ENCODE results near the gene CLDN20. TPM values are rescaled to one million over a fixed set of nuclear protein-coding genes. Genes with fewer than 3 reads are reported as not detected.
A peak's percentile ranks its signal among the peaks of the same experiment; 100 is the strongest.

The CLDN20 gene
- total RNA-seq, 1 donor from 2014 or later: not detected

DNA sequence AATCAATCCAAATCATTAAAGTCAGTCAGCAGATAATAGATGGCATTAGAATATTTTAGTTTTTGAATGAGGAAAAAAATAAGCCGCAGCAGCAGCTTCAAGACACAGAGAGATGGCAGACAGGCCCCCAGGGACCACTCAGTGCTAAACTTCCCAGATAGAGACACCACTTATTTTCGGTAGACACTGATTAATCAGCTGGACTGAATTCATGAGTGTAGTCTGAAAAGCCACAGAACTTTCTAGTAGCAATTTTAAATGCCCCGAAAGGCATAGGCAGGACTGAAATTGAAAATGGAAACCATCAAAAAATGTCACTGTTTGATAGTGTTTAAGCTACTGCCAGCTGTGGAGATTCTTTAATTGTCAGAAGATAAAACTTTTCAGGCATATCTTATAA lies 3.1 kb upstream of the CLDN20 start:
- Histone ChIP-seq H3K4me3 (no peak overlapping the region), H3K9me3 (no peaks in the 10 kb centered on the region), H3K36me3 (peaks cover 0 to 32% of the 10 kb centered on the region in 2 donors), H3K27ac (no peak overlapping the region), H3K4me1 (peaks cover 12% of the 10 kb centered on the region), H3K27me3 (no peaks in the 10 kb centered on the region)
- TF ChIP-seq POLR2A (IDR thresholded peaks at IDR 0.05) (no peak), CTCF (IDR thresholded peaks at IDR 0.05) (no peak), POLR2AphosphoS5 (IDR thresholded peaks at IDR 0.05; ENCODE audit: insufficient read depth in 1 of 2, low read depth in 1 of 2) (no peak)
- intact Hi-C loops (cut with DNase I): no loop called here
- no peak for DNase-seq (ENCODE audit: extremely low spot score in 2 of 2)

DNA sequence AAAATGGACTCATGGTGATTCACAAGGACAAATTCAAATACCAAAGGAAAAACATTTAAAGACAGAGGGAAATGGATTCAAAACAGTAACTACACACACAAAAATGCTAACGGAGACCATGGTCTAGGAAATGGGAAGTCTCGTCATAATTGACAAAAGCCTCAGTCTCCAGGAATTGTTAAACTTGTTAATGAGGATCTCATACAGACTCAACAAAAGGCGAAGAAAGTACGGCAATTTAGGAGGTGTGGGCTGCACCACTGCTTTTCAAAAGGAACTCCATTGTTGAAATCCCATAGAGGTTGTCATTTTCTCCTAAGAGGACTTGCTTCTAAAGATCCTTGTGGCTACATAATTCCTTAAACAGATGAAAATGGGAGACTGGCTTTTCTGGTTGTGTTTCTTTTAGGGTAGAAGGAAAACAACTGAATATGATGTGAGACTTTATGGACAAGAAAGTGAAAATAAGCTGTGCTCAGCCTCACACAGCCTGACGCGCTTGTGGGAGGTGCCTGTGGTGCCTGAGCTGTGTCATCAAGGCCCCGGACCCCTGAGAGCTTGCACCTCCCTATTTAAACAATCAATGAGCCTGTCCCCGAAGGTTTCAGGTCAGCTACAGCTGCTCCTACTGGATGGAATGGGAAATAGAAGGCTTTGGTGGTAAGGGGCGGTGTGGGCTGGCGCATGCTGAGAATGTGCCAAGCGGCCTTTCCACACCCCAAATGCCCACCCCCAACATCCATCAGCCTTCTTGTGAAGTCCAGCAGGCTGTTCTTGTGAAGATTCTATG lies 2.5 kb upstream of the CLDN20 start:
- intact Hi-C loops (cut with DNase I): no loop called here

DNA sequence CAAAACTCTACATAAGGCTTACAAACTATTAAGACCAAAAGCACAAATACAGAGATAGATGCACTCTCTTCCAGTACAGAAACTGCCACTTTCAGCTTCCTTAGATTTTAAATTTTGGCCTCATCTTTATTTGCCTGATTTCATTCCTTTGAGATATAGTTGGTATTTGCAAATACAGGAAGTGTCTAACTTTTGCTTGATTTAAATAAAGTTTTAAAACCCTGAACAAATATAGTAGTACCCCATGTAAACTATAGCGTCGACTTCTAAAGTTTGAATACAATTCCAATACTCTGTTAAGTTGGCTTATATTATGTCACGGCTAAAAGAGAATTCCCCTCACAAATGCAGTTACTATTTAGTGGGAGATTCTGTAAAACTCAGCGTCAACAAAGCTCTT lies 1.2 kb upstream of the CLDN20 start:
- peaks cover 12% of the 10 kb centered on the region for H3K4me1 ChIP-seq

More for the DNA sequence above, 2.5 kb upstream of the CLDN20 start:
- no peak for DNase-seq (ENCODE audit: extremely low spot score in 2 of 2)
- Histone ChIP-seq H3K36me3 (peaks cover 0 to 32% of the 10 kb centered on the region in 2 donors), H3K27me3 (no peaks in the 10 kb centered on the region), H3K9me3 (no peaks in the 10 kb centered on the region), H3K4me3 (no peak overlapping the region), H3K27ac (no peak overlapping the region), H3K4me1 (peaks cover 12% of the 10 kb centered on the region)
- TF ChIP-seq POLR2A (IDR thresholded peaks at IDR 0.05): no peak
- no peak for TF ChIP-seq CTCF (IDR thresholded peaks at IDR 0.05)
- no peak for TF ChIP-seq POLR2AphosphoS5 (IDR thresholded peaks at IDR 0.05; ENCODE audit: insufficient read depth in 1 of 2, low read depth in 1 of 2)

GRCh38 chr6:155264693-155265320 lies 994 bp downstream of the CLDN20 start:
- intact Hi-C loops (cut with DNase I): no loop called here
- Histone ChIP-seq H3K27me3 (no peaks in the 10 kb centered on the region), H3K36me3 (peaks cover 0 to 3% of the 10 kb centered on the region in 2 donors), H3K4me1 (peaks cover 12% of the 10 kb centered on the region), H3K27ac (peak overlapping the region; percentile 15), H3K4me3 (no peak overlapping the region), H3K9me3 (no peaks in the 10 kb centered on the region)
- DNase-seq (ENCODE audit: extremely low spot score in 2 of 2): no peak
- TF ChIP-seq POLR2A (IDR thresholded peaks at IDR 0.05) (no peak), POLR2AphosphoS5 (IDR thresholded peaks at IDR 0.05; ENCODE audit: insufficient read depth in 1 of 2, low read depth in 1 of 2) (no peak), CTCF (IDR thresholded peaks at IDR 0.05) (no peak)

More for the DNA sequence above, 1.2 kb upstream of the CLDN20 start:
- no peaks in the 10 kb centered on the region for H3K27me3 ChIP-seq
- no peaks in the 10 kb centered on the region for H3K9me3 ChIP-seq
- DNase-seq (ENCODE audit: extremely low spot score in 2 of 2): no peak
- intact Hi-C loops (cut with DNase I): no loop called here
- no peak overlapping the region for H3K4me3 ChIP-seq
- peaks cover 0 to 20% of the 10 kb centered on the region in 2 donors for H3K36me3 ChIP-seq
- TF ChIP-seq CTCF (IDR thresholded peaks at IDR 0.05) (no peak), POLR2A (IDR thresholded peaks at IDR 0.05) (no peak), POLR2AphosphoS5 (IDR thresholded peaks at IDR 0.05; ENCODE audit: insufficient read depth in 1 of 2, low read depth in 1 of 2) (no peak)
- no peak overlapping the region for H3K27ac ChIP-seq
